Measurements from ENCODE around the gene ZBED1.
"Not testable (repeated sequence)": the region's sequence is repeated elsewhere in the genome, so short reads cannot be mapped to it uniquely, and the experiment has no call there.

The ZBED1 gene

GRCh38 chrX:2458309-2458708, 42.5 kb downstream of the ZBED1 start:
- TF ChIP-seq POLR2AphosphoS5 (IDR thresholded peaks at IDR 0.05; ENCODE audit: low read depth, low read length) (no peak), SPI1 (IDR thresholded peaks at IDR 0.05; ENCODE audit: low read depth, low read length) (no peak), TAF1 (IDR thresholded peaks at IDR 0.05; ENCODE audit: low read depth, low read length) (no peak), PAX5 (IDR thresholded peaks at IDR 0.05; ENCODE audit: insufficient read depth, low read length, severe bottlenecking) (no peak), POU2F2 (IDR thresholded peaks at IDR 0.05; ENCODE audit: low read depth, low read length) (no peak), POLR2A (IDR thresholded peaks at IDR 0.05; ENCODE audit: low read depth, low read length) (no peak)
- DNase-seq (ENCODE audit: insufficient read length, low spot score) (no peak), FAIRE-seq (no peak)

- TF ChIP-seq TAF1 (IDR thresholded peaks at IDR 0.05; ENCODE audit: low read depth, low read length): no peak
- no peak for TF ChIP-seq POLR2AphosphoS5 (IDR thresholded peaks at IDR 0.05; ENCODE audit: low read depth, low read length)
- TF ChIP-seq POU2F2 (IDR thresholded peaks at IDR 0.05; ENCODE audit: low read depth, low read length): no peak
- TF ChIP-seq POLR2A (IDR thresholded peaks at IDR 0.05; ENCODE audit: low read depth, low read length): no peak
- DNase-seq (ENCODE audit: insufficient read length, low spot score) (no peak), FAIRE-seq (no peak)
These were observed 43.3 kb downstream of the ZBED1 start for GRCh38 chrX:2457289-2458133.

GRCh38 chrX:2456091-2456490, 44.7 kb downstream of the ZBED1 start:
- not testable (repeated sequence) for FAIRE-seq; DNase-seq (ENCODE audit: insufficient read length, low spot score)

GRCh38 chrX:2454620-2455019, 46.2 kb downstream of the ZBED1 start:
- DNase-seq (ENCODE audit: insufficient read length, low spot score); FAIRE-seq: not testable (repeated sequence)

GRCh38 chrX:2452799-2453198, 48.0 kb downstream of the ZBED1 start:
- FAIRE-seq (no peak), DNase-seq (ENCODE audit: insufficient read length, low spot score) (no peak)
- TF ChIP-seq SPI1 (IDR thresholded peaks at IDR 0.05; ENCODE audit: low read depth, low read length) (no peak), POLR2AphosphoS5 (IDR thresholded peaks at IDR 0.05; ENCODE audit: low read depth, low read length) (no peak), TAF1 (IDR thresholded peaks at IDR 0.05; ENCODE audit: low read depth, low read length) (no peak), POLR2A (IDR thresholded peaks at IDR 0.05; ENCODE audit: low read depth, low read length) (no peak), POU2F2 (IDR thresholded peaks at IDR 0.05; ENCODE audit: low read depth, low read length) (no peak)

- DNase-seq (ENCODE audit: insufficient read length, low spot score) (no peak), FAIRE-seq (no peak)
- TF ChIP-seq SPI1 (IDR thresholded peaks at IDR 0.05; ENCODE audit: low read depth, low read length) (no peak), PAX5 (IDR thresholded peaks at IDR 0.05; ENCODE audit: insufficient read depth, low read length, severe bottlenecking) (no peak), POLR2A (IDR thresholded peaks at IDR 0.05; ENCODE audit: low read depth, low read length) (no peak), POU2F2 (IDR thresholded peaks at IDR 0.05; ENCODE audit: low read depth, low read length) (no peak), POLR2AphosphoS5 (IDR thresholded peaks at IDR 0.05; ENCODE audit: low read depth, low read length) (no peak), TAF1 (IDR thresholded peaks at IDR 0.05; ENCODE audit: low read depth, low read length) (no peak)
These were observed 48.4 kb downstream of the ZBED1 start for GRCh38 chrX:2452317-2452784.

- no peak for TF ChIP-seq POLR2A (IDR thresholded peaks at IDR 0.05; ENCODE audit: low read depth, low read length)
- TF ChIP-seq SPI1 (IDR thresholded peaks at IDR 0.05; ENCODE audit: low read depth, low read length): no peak
- TF ChIP-seq PAX5 (IDR thresholded peaks at IDR 0.05; ENCODE audit: insufficient read depth, low read length, severe bottlenecking): no peak
- TF ChIP-seq POLR2AphosphoS5 (IDR thresholded peaks at IDR 0.05; ENCODE audit: low read depth, low read length): no peak
- TF ChIP-seq TAF1 (IDR thresholded peaks at IDR 0.05; ENCODE audit: low read depth, low read length): no peak
- TF ChIP-seq POU2F2 (IDR thresholded peaks at IDR 0.05; ENCODE audit: low read depth, low read length): no peak
- FAIRE-seq: no peak
- no peak for DNase-seq (ENCODE audit: insufficient read length, low spot score)
These were observed 49.1 kb downstream of the ZBED1 start for GRCh38 chrX:2451501-2452316.

- FAIRE-seq: no peak
- no peak for DNase-seq (ENCODE audit: insufficient read length, low spot score)
- no peak for TF ChIP-seq POU2F2 (IDR thresholded peaks at IDR 0.05; ENCODE audit: low read depth, low read length)
- TF ChIP-seq POLR2A (IDR thresholded peaks at IDR 0.05; ENCODE audit: low read depth, low read length): no peak
- no peak for TF ChIP-seq POLR2AphosphoS5 (IDR thresholded peaks at IDR 0.05; ENCODE audit: low read depth, low read length)
- no peak for TF ChIP-seq TAF1 (IDR thresholded peaks at IDR 0.05; ENCODE audit: low read depth, low read length)
- TF ChIP-seq PAX5 (IDR thresholded peaks at IDR 0.05; ENCODE audit: insufficient read depth, low read length, severe bottlenecking): no peak
- no peak for TF ChIP-seq SPI1 (IDR thresholded peaks at IDR 0.05; ENCODE audit: low read depth, low read length)
These were observed 50.1 kb downstream of the ZBED1 start for GRCh38 chrX:2450681-2451080.

GRCh38 chrX:2449135-2449886, 51.5 kb downstream of the ZBED1 start:
- no peak for TF ChIP-seq PAX5 (IDR thresholded peaks at IDR 0.05; ENCODE audit: insufficient read depth, low read length, severe bottlenecking)
- no peak for TF ChIP-seq POLR2AphosphoS5 (IDR thresholded peaks at IDR 0.05; ENCODE audit: low read depth, low read length)
- no peak for TF ChIP-seq POU2F2 (IDR thresholded peaks at IDR 0.05; ENCODE audit: low read depth, low read length)
- TF ChIP-seq TAF1 (IDR thresholded peaks at IDR 0.05; ENCODE audit: low read depth, low read length): no peak
- no peak for TF ChIP-seq POLR2A (IDR thresholded peaks at IDR 0.05; ENCODE audit: low read depth, low read length)
- no peak for TF ChIP-seq SPI1 (IDR thresholded peaks at IDR 0.05; ENCODE audit: low read depth, low read length)
- FAIRE-seq (peak; percentile 62), DNase-seq (ENCODE audit: insufficient read length, low spot score) (no peak)
